Neural cell (in vitro differentiated cells): Measurements from ENCODE around the gene CABP4.

Experiments
- EP300 ChIP-seq: fragments of 450-650 bp; conservative IDR thresholded peaks from 2 replicates; pipeline ENCODE4 v1.6.1; 2014; ENCODE audit warnings: antibody characterized with exemption, mild to moderate bottlenecking, moderate library complexity; ENCODE audit not compliant: poor library complexity, severe bottlenecking
- EZH2 ChIP-seq: fragments of 200-600, 300-800 bp; shearing (Covaris generic), sonication (generic); IDR thresholded peaks from 2 replicates; pipeline ENCODE4 v1.6.1; 2014; ENCODE audit warnings: antibody characterized with exemption, low read length, borderline replicate concordance, mild to moderate bottlenecking; ENCODE audit not compliant: insufficient read depth, poor library complexity, severe bottlenecking
- POLR2AphosphoS5 ChIP-seq: IDR thresholded peaks from 2 replicates; pipeline ENCODE4 v1.6.1; 2012
- RAD21 ChIP-seq: fragments of 450-650 bp; conservative IDR thresholded peaks from 2 replicates; pipeline ENCODE4 v1.6.1; 2014; ENCODE audit warnings: antibody characterized with exemption, mild to moderate bottlenecking, moderate library complexity
- TAF1 ChIP-seq: IDR thresholded peaks from 2 replicates; pipeline ENCODE4 v1.6.1; 2012; ENCODE audit warnings: low read depth
- TF ChIP-seq, protein P1 (sequence below): fragments of 450-650 bp; IDR thresholded peaks from 2 replicates; pipeline ENCODE4 v1.5.1; 2014; ENCODE audit warnings: antibody characterized with exemption, mild to moderate bottlenecking, moderate library complexity; ENCODE audit not compliant: poor library complexity, severe bottlenecking
- TF ChIP-seq, protein P2 (sequence below): IDR thresholded peaks from 2 replicates; pipeline ENCODE4 v1.6.1; 2012; ENCODE audit warnings: borderline replicate concordance

GRCh38 chr11:67434395-67434881 lies 20.7 kb upstream of the CABP4 start:
- TF ChIP-seq, protein P1, sequence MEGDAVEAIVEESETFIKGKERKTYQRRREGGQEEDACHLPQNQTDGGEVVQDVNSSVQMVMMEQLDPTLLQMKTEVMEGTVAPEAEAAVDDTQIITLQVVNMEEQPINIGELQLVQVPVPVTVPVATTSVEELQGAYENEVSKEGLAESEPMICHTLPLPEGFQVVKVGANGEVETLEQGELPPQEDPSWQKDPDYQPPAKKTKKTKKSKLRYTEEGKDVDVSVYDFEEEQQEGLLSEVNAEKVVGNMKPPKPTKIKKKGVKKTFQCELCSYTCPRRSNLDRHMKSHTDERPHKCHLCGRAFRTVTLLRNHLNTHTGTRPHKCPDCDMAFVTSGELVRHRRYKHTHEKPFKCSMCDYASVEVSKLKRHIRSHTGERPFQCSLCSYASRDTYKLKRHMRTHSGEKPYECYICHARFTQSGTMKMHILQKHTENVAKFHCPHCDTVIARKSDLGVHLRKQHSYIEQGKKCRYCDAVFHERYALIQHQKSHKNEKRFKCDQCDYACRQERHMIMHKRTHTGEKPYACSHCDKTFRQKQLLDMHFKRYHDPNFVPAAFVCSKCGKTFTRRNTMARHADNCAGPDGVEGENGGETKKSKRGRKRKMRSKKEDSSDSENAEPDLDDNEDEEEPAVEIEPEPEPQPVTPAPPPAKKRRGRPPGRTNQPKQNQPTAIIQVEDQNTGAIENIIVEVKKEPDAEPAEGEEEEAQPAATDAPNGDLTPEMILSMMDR, result no peak
- TF ChIP-seq RAD21 (no peak), EP300 (no peak), TAF1 (no peak), POLR2AphosphoS5 (no peak), EZH2 (no peak)
- TF ChIP-seq, protein P2, sequence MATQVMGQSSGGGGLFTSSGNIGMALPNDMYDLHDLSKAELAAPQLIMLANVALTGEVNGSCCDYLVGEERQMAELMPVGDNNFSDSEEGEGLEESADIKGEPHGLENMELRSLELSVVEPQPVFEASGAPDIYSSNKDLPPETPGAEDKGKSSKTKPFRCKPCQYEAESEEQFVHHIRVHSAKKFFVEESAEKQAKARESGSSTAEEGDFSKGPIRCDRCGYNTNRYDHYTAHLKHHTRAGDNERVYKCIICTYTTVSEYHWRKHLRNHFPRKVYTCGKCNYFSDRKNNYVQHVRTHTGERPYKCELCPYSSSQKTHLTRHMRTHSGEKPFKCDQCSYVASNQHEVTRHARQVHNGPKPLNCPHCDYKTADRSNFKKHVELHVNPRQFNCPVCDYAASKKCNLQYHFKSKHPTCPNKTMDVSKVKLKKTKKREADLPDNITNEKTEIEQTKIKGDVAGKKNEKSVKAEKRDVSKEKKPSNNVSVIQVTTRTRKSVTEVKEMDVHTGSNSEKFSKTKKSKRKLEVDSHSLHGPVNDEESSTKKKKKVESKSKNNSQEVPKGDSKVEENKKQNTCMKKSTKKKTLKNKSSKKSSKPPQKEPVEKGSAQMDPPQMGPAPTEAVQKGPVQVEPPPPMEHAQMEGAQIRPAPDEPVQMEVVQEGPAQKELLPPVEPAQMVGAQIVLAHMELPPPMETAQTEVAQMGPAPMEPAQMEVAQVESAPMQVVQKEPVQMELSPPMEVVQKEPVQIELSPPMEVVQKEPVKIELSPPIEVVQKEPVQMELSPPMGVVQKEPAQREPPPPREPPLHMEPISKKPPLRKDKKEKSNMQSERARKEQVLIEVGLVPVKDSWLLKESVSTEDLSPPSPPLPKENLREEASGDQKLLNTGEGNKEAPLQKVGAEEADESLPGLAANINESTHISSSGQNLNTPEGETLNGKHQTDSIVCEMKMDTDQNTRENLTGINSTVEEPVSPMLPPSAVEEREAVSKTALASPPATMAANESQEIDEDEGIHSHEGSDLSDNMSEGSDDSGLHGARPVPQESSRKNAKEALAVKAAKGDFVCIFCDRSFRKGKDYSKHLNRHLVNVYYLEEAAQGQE, result no peak
